ENCODE data around the gene IPPK.

IPPK gene, protein sequence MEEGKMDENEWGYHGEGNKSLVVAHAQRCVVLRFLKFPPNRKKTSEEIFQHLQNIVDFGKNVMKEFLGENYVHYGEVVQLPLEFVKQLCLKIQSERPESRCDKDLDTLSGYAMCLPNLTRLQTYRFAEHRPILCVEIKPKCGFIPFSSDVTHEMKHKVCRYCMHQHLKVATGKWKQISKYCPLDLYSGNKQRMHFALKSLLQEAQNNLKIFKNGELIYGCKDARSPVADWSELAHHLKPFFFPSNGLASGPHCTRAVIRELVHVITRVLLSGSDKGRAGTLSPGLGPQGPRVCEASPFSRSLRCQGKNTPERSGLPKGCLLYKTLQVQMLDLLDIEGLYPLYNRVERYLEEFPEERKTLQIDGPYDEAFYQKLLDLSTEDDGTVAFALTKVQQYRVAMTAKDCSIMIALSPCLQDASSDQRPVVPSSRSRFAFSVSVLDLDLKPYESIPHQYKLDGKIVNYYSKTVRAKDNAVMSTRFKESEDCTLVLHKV

DNA sequence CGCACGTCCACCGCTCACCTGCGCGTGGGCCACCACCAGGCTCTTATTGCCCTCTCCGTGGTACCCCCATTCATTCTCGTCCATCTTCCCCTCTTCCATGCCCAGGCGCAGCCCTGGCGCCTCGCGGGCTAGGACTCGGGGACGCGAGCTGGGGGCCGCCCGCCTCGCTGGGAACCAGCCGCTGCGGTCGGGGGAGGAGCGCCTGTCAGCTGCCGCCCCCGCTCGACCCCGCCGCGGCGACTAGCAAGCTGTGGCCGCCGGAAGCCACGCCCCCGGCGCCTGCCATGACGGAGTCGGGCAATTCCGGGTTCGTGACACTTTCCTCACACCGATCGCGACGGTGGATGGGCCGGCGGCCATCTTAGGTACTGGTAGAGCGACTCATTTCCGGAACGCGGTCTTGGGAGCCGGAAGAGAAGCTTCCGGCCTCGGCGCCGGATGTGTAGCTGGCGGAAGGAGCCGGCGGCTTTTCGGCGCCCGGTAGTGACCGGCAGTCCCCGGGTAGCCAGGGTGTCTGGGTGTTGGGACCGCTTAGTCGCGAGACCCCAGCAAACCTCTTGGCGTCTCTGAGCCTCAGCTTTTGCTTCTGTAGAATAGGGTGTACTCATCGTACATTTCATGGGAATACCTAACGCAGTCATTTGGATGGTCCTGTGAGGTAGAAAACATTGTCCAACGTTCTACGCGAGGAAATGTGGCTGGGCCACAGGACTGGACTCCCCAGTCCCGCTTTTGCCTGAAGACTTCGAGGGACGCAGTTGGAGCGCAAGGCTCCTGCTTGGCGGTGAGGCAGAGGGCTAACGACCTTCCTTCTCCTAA is at the start of gene IPPK:
IPPK (minus strand) TSS at position 242 of the 819 bp plus-strand sequence; CDS start at position 99, 143 bp downstream.
- peak; percentile 98 to 99 for DNase-seq

DNA sequence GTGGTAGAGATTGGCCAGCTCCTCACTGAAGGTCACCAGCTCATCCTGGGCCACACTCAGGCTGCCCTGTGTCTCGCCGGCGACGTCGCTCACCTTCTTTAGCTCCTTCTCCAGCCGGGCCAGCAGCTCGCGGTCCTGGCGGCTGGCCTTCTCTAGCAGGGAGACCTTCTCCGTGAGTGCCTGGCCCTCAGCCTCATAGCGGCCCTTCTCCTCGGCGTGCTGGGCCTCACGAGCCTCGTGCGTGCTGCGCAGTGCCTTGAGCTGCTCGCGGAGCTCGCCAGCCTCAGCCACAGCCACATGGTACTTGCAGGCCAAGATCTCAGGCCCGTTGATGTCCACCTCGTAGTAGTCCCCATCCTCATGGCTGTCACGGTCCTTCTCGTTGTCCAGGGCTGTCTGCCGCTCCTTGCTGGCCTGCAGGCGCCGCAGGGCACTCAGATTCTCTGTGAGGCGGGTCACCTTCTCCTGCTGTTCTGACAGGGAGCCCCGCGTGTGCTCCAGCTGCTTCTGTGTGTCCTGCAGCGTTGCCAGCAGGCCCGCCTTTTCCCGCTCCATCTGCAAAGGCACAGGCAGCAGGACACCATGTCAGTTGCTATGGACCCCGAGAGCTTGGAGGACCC is 49.2 kb upstream of the IPPK start:
- peak in 1 of 2 experiments; percentile 11 for DNase-seq

DNA sequence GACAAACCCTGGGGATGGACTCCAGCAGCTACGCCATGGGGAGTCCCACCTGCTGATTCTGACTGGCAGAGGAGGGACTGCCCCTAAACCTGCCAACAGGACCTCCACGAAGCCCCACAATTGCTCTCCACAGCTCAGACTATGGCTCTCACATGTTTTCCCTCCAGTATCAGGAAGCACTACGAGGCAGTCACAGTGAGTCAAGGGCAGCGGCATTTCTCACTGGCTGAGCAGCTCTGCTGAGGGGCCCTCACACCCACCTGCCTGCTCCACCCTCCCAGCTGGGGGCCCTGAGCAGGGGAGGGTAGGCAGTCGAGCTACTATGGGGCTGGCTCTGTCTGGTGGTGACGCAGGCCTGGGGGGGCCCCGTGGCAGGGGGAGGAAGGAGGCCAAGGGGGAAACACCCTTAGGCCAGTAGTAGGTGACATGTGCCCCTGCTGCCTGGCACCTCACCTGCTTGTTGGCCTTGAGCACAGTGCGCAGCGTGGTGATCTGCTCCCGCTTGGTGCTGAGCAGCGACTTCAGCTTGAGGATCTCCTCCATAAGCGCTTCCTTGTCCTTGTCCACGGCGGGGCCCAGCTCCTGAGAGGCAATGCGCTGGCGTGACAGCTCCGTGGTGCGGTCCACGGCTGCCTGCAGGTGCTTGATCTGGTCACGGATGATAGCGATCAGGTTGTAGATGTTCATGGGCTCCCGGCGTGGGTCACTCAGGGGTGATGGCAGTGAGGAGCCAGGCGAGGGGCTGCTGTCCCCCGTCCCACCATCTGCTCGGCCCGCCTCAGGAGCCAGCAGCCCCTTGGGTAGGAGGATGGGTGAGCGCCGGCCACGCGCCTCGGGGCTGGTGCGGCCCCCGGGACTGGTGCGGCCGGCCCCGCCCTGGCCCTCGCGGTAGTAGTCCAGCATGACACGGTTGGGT is 48.4 kb upstream of the IPPK start:
- DNase-seq: peak in 1 of 2 experiments; percentile 15

DNA sequence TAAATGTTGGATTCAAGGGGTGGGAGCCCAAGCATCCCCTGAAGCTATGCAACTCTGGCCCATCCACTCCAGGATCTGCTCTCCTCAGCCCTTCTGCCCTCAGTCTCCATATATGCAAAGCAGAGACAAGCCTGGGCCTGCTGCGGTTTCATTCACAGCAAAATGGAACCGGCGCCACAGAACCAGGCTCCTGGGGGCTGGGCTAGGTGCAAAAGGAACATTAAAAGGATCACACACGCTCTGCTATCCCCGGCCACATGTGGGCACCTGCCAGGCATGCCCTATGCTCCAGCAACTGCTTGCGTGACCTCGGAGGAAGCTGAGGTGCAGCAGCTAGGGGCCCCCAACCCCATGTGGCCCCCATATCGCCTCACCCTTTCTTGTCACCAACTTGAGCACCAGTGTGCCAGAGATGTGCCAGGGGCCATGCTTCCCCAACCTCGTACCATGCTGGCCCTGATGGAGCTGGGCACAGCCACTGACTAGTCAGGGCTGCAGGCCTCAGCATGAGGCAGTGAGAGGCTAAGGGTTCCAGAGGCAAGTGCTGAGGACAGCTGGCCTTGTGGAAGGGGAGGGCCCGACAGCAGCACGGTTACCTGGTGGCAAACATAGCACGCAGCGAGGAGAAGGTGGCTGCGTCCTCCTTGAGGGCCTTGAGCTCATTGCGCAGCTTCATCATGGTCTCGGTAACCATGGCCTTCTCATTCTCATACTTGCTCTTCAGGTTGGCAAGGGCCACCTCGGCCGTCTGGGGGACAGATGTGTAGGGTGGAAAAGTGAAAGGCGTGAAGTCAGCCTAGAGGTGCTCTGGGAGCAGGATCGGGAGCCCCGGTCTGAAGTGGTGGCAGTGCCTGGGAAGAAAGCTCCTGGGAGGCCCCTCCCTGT is 47.5 kb upstream of the IPPK start:
- DNase-seq: peak in 1 of 2 experiments; percentile 12

DNA sequence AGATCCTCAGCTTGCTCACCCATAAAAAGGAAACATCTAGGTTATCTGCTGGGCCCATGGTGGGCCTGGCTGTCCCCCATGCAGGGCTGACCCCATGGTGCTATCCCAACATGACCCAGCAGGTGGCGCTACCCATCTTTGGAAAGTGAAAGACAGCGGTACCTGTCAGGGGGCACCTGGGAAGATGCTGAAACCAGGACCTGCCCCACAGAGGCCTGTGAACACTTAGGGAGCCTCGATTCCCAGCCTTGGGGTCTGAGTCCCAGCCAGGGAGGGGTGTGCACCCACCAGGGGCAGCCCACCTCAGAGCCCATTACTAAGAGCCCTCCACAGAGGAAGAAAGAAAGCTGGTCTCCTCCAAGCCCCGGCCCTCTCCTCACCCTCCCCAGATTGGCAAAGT is 46.6 kb upstream of the IPPK start:
- DNase-seq: peak; percentile 89 to 95

DNA sequence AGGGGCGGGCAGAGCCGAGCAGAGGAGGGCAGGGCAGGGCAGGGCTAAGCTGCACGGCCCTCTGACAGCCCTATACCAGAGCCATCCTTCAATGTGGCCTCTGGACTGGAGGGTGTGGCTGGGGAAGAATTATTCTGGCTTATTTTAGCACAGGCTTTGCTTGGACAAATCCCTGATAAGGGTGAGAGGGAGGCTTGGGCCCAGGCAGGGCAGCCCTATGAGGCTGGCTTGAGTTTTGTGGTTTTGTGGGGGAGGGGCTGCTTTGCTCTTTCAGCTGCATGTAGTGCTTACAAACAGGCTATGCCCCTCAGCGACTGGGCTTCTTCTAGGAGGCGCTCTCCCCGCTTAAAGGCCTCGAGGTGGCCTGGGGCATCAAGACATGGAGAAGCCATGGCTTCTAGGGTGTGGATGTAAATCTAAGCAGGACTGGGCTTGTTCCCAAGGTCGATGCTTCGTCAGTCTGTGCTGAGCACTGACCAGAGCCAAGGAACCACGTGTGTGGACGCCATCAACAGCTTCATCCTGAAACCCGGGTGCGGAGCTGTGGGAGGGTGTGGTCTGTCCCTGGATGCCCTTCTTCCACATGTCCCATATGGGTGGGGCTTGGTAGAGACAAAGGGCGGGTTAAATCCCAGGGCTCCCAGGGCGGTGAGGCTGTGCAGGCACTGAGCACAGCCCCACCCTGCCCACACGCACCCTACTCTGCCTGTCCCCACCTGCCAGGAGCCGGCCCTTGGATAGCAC is 45.7 kb upstream of the IPPK start:
- DNase-seq: peak in 1 of 2 experiments; percentile 9

DNA sequence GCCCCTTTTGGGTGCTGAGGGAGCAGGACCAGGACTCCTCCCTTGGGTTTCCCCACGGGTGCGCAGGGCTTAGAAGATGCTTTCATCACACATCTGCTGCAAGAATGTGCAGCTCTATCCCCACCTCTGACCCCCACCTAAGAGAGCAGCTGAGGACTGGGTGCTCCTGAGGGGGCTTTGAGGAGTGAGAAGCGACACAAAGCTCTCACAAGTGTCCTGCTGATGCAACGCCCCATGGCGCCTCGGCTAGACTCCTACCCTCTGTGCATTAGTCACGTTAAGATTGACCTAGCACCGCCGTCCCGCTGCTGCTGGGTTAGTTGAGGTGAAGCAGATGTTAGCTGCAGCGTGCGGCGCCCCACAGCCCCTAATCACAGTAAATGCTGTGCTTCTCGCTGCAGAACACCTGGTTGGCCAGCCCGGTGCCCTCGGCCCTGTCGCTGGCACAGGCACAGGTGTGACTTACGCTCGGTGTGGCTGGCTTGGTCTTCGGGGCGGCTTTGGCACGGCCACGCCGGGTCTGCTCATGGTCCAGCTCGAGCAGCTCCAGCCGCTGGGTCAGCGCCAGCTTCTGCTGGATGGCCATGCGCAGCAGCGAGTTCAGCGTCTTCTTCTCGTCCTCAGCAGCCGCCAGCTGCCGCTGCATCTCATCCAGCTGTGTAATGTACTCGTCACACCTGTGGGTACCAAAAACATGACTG is 45.0 kb upstream of the IPPK start:
- DNase-seq: peak in 1 of 2 experiments; percentile 7

DNA sequence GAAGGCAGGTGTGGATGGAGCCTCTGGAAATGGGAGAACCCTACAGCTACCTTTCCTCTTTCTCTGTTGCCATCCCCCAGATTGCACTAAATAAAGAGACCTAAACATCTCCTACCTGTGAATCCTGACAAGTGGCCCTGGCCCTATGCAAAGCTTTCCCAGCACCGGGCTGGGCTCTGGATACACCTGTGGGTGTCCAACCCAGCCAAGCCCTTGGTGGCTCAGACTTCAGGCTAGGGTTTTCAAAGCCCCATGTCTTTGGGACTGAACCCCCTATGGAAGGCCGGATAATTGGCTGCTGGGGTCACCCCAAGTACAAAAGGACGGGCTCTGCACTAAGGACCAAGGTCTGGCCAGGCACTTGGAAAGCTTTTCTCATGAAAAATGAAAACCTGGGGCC is 44.1 kb upstream of the IPPK start:
- no peak for DNase-seq

DNA sequence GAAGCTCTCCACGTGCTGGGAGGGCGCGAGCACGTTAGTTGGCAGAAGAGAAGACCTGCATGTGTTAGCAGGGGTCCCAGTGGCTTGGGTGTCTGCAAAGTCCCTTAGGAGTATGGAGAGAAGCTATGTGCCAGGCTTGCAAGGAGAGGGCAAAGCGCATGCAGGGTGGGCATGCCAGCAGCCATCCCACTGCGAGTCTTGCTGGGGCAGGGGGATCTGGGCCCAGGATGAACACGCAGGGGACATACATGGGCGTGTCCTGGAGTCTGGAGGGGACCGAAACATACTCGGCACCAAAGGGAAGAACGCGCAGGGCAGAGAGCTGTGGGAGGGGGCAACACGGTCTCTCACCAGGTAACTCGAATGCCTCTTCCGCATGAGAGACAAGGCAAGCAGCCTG is 43.6 kb upstream of the IPPK start:
- peak in 1 of 2 experiments; percentile 12 for DNase-seq

DNA sequence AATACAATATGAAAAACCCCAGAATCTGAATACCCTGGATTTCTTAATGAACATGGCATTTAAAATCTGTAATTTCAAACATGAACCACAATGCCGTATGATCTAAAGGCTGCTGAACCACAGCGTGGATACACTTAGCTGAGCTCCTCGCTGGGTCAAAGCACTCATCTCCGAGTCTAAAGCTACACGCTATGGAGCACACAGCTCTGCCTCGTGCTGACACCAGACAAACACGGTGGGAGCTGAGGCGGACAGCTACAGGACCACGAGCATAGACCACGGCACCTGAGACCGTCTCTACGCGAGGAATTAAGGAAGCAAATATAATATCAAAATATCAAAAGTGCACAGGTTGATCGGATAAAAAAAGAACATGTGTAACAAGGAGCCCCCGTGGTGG is 42.8 kb upstream of the IPPK start:
- peak in 1 of 2 experiments; percentile 9 for DNase-seq

DNA sequence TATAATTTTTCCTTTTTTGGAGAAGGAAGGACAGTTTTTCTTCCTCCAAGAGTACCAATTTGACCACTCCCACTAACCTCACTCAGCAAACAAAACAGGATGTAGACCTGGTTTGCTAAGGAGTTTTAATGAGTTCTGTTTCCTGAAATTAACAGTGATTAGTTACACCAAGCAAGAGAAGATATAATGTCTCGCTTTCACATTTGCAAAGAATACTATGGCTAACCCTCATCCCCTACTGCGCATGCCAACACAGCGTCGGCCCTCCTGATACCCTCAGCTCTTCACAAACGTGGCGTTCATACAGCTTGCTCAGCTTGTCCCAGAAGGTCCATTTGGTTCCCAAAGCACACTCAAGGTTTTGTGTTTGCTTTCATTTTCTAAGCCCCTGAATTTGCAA is 41.9 kb upstream of the IPPK start:
- DNase-seq: peak in 1 of 2 experiments; percentile 16

DNA sequence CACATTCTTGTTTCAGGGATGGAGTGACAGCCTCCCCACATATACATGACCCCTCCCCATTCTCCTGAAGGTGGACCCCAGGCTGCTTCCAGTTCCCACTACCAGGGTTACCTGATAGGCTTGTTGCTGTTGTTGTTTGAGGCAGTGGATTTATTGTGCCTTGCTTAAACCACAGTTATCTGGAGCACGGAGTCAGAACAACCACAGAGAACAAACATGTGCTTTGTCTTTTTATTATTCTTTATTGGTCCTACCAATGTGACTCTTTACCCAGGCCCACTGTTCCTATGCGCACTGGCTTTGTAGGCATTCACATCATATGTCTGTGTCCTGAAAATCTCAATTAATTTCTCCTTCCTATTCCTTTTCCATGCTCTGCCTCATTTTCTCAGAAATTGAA is 41.2 kb upstream of the IPPK start:
- DNase-seq: no peak

DNA sequence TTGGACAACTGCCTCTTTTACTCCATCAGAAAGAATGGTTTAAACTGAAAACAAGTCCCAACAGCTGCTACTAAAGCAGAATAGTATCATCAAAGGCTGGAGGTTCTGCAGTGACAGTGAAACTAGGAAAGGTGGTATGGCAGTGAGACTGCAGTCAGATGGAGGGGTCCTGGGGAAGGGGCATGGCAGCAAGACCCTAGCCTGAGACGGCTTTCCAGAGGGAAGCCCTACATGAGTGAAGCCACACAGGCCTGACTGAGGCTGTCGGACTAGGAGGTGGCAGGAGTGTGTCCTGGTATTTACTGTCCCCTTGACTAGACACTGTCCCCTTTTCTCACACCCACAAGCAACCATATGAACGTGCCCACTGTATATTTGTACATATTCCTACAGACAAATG is 40.4 kb upstream of the IPPK start:
- DNase-seq: no peak

DNA sequence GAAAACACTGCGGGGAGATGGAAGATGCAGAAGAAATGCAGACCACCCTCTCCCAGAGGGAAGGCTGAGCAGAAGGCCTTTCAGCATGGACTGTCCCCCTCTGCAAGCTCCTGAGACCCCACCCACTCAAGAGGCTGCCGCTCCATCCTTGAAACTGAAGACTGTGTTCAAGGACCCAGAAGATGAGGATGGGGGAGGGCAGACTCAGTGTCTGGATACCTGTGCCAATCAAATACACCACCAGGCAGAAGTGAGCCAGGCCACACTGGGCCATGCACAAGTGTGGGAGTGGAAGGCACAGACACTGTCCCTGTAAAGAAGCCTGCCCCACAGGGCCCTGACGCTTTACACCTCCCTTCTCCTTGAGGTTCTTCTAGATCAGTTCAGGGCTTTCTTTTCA is 40.0 kb upstream of the IPPK start:
- no peak for DNase-seq

DNA sequence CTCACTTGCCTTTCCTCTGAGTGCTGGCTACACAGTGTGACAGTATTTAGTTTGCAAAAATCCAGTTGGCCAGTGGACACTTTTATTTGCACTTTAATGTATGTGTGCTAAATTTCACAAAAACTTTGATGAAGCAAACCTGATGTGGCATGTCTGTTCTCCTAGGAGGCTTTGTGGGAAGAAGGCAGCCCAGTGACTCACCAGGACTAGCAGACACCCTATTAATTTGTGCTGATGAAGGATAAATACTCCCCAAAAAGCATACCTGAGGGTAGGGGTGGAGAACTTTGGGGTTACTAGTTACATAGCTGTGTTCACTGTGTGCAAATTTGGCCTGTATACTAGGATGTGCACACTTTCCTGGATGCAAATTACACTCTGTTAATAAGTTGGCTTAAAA is 39.3 kb upstream of the IPPK start:
- DNase-seq: no peak

DNA sequence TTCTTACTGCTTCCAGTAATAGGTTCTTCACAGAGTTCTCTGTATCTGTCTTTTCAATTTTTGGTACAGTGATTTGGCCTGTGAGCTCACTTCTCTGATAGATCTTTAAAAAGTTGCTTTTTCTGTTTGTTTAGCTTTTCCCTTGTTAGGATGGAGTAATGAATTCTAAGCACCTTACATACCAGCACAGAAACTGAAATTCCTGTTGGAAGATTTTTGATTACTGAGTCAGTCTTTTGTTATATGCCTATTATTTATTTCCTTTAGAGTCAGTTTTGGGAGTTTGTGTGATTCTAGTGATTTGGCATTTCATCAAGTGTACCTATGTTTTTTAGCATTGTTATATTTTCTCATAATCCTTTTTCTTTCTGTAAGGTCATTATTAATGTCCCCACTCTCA is 37.6 kb upstream of the IPPK start:
- no peak for DNase-seq

DNA sequence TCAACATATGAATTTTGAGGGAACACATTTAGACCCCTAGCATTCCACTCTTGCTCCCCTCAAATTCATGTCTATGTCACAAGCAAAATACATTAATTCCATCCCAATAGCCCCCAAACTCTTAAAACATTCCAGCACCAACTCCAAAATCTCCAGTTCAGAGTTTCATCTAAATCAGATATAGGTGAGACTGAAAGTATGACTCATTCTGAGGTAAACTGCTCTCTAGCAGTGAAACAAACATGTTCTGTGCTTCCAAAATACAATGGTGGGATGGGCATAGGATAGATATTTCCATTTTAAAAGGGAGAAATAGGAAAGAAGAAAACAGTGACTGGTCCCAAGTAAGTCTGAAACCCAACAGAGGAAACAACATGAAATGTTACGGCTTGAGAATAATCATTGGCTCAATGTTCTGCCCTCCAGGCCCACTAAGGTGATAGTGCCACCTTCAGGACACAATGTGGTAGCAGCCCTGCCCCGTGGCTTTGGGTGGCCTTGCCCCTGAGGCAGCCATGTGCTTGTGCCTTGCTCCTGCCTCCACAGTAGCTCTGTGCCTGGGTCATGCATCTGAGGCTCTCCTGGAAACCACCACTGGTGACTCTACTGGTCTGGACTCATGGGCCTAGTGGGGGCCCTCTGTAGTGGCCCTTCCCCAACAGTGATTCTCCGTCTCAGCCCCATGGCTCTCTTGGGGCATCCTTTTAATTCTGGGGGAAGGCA is 36.4 kb upstream of the IPPK start:
- peak; percentile 60 to 63 for DNase-seq

DNA sequence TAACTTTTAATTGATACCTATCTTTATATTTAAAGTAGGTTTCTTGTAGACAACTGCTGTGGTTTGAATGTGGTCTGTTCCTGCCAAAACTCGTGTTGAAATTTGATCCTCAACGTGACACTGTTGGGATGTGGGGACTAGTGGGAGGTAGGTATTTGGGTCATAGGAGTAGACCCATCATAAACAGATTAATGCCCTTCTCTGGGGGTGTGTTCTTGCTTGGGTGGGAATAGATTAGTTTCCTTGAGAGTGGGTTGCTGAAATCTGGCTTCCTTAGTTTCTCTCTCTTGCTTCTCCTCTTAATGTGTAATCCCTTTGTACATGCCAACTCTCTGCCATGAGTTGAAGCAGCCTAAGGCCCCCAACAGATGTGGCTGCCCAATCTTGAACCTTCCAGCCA is 34.6 kb upstream of the IPPK start:
- no peak for DNase-seq

DNA sequence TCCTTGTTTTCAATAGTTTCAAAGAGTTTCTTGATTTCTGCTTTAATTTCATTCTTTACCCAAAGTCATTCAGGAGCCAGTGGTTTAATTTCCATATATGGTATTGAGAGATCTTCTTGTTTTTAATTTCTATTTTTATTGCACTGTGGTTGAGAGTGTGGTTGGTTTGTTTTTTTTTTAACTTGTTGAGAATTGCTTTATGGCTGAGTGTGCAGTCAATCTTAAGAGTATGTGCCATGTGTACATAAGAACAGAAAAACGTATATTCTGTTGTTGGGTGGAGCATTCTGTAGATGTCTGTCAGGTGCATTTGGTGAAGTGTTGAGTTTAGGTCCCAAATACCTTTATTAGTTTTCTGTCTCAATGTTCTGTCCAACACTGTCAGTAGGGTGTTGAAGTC is 26.7 kb upstream of the IPPK start:
- no peak for DNase-seq
